Stimulated activated CD4-positive, alpha-beta T cell treated with anti-CD3 and anti-CD28 coated beads, Interleukin-4, amount 100 ng/mL, for 48 hours (primary cell): ENCODE data around the gene RHOT1.
"Not testable (repeated sequence)": the region's sequence is repeated elsewhere in the genome, so short reads cannot be mapped to it uniquely, and the experiment has no call there.

Source experiments
- DNase-seq, 2 donors: peaks; one replicate each; pipeline ENCODE4 v3.0.0-alpha.2; 2020; ENCODE audit warnings: low read depth in 2 of 2

Gene RHOT1

DNA sequence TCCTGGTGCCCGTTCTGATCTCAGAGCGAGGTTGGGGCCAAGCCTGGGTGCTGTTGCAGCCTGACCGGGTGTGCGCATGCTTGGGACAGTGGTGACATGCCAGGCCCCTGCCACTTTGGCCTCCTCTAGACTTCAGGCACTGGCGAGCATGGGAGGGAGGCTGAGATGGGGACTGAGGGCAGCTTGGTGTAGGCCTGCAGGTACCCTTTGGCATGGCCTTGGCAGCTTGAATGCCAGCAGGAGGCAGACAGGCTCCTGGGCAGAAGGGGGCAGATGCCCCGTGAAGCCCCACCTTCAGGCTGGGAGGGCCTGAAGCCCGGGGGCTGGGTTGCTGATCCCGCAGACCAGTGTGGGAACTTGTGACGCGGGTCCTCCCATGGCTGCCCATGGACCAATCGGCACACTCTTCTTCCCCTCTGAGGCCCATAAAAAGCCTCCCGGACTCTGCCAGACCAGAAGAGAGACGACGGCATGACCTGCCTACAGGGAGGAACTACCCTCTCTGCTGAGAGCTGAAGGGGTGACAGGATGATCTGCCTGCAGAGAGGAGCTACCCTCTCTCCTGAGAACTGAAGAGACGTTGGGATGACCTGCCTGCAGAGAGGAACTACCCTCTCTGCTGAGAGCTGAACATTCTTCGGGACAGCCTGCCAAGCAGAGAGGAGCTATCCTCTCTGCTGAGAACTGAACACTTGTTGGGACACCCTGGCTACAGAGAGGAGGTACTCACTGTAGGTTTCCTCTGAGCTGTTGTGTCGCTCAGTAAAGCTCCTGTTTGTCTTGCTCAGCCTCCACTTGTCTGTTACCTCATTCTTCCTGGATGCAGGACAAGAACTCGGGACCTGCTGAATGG lies 17.5 kb downstream of the RHOT1 start:
- DNase-seq: no peak

DNA sequence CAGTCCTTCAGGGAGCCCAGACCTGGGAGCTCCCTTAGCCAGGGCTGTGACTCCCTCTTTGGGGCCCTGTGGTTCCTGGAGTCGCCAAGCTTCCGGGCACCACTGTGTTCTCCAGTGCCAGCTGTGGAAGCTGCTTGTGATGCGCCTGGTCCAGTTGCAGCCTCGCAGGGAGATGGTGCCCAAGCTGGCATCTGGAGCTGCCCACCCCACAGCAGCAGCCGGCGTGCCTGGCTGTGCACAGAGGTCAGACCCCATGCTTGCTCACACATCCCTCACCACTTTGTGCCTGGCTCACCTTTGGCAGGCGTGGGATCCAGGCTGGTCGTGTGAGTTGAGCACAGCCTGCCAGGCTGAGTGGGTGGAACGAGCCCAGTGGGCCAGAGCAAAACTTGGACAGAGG lies 18.2 kb downstream of the RHOT1 start:
- DNase-seq: no peak

DNA sequence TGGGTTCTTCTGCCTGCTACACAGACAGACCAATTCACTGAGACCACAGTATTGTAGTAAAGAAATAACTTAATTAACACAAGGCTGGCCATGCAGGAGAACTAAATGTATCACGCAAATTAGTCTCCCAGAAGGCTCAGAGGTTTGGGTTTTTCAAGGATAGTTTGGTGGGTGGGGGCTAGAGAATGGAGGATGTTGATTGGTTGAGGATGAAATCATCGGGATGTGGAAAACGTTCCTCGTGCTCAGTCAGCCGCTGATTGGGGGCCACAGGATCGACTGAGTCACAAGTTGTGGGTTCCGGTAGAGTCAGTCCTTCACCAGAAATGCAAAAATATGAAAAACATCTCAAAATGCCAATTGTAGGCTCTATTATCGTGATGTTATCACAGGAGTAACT lies 18.7 kb downstream of the RHOT1 start:
- no peak for DNase-seq

- DNase-seq: no peak
Measured at GRCh38 chr17:32161506-32162365, 19.4 kb downstream of the RHOT1 start.

DNA sequence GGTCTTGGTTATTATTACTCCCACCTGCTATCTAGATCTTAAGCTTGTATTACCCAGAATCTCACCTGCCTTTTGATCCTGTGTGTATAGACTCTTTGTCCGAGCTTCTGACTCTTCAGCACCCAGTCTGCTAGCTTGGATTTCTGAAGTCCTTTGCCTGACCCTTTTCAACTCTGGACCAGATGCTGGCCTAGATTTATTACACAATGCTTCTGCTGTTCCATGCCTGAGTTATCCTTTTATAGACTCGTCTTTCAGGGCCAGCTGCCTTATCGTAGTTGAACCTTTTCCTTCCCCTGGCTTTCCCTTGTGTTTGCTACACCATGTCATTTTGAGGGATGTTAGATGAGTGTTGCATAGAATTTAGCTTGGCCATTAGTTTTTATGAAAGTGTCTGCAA lies 32.6 kb downstream of the RHOT1 start:
- no peak for DNase-seq

DNA sequence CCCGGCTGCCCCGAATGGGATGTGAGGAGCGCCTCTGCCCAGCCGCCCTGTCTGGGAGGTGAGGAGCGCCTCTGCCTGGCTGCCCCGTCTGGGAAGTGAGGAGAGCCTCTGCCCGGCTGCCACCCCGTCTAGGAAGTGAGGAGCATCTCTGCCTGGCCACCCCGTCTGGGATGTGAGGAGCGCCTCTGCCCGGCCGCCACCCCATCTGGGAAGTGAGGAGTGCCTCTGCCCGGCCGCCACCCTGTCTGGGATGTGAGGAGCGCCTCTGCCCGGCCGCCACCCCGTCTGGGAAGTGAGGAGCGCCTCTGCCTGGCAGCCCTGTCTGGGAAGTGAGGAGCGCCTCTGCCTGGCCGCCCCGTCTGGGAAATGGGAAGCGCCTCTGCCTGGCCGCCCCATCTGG lies 36.4 kb downstream of the RHOT1 start:
- DNase-seq: not testable (repeated sequence)

- not testable (repeated sequence) for DNase-seq
Measured at GRCh38 chr17:32179103-32179502, 36.8 kb downstream of the RHOT1 start.

- not testable (repeated sequence) for DNase-seq
Measured at GRCh38 chr17:32179526-32179925, 37.2 kb downstream of the RHOT1 start.

DNA sequence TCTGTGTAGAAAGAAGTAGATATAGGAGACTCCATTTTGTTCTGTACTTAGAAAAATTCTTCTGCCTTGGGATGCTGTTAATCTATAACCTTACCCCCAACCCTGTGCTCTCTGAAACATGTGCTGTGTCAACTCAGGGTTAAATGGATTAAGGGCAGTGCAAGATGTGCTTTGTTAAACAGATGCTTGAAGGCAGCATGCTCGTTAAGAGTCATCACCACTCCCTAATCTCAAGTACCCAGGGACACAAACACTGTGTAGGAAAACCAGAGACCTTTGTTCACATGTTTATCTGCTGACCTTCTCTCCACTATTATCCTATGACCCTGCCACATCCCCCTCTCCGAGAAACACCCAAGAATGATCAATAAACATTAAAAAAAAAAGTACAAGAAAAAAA lies 38.0 kb downstream of the RHOT1 start:
- DNase-seq: not testable (repeated sequence)

DNA sequence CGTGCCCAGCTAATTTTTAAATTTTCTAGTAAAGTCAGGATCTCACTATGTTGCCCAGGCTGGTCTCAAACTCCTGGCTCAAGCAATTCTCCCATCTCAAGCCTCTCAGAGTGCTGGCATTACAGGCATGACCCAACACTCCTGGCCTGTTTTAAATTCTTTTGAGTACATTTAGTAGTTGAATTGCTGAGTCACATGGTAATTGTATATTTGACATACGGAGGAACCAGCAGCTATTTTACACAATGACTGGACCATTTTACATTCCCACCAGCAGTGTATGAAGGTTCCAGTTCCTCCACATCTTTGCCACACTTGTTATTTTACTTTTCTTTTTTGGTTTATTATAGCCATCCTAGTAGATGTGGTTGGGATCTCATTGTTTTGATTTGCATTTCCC lies 43.6 kb downstream of the RHOT1 start:
- no peak for DNase-seq

- DNase-seq: no peak
Measured at GRCh38 chr17:32187271-32187670, 45.0 kb downstream of the RHOT1 start.

GRCh38 chr17:32189343-32189742 lies 47.0 kb downstream of the RHOT1 start:
- no peak for DNase-seq

DNA sequence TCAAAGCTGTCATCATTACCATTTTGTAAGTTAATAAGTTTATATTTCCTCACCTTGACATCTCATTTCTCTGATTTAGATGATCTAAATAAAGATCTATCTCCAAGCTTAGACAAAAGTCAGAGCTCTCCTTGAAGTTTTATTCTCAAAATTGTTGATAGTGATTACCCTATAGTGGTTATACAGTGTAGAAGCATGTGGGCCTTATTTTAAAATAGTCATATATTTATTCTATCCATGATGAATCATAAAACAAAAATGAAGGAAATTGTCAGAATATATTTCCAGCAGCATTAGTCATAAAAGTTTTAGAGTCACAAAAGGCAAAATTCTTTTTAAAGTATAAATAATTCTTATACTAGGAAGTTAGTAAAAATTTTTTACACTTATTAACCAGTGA lies 49.0 kb downstream of the RHOT1 start:
- no peak for DNase-seq

- no peak for DNase-seq
Measured at GRCh38 chr17:32192379-32192778, 50.1 kb downstream of the RHOT1 start.

DNA sequence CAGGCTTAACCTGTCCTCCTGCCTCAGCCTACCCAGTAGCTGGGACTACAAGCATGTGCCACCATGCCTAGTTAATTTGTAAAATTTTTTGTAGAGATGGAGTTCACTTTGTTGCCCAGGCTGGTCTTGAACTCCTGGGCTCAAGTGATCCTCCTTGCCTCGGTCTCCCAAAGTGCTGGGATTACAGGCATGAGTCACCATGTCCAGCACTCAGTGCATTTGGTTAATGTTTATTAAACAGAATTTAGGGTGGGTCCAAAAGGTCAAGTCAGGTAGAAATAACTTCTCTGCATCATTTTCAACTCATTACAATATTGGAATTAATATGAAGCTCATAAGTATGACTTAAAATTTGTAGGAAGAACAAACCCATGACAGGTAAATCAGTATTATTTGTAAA lies 55.7 kb downstream of the RHOT1 start:
- no peak for DNase-seq

DNA sequence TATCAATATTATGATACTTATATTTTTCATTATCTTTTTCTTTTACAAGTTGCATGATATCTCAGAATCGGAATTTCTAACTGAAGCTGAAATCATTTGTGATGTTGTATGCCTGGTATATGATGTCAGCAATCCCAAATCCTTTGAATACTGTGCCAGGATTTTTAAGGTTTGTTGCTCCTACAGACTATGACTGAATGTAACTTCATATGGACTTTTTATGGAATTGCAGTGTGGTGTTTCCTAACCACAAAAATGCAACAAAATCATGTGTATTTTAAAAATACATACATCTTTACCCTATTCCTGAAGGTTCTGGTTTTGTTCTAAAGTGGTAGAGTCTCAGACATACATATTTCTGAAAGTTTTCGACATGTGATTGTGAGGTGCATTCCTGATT lies 64.6 kb downstream of the RHOT1 start:
- no peak for DNase-seq

GRCh38 chr17:32208436-32208835 lies 66.1 kb downstream of the RHOT1 start:
- no peak for DNase-seq

- no peak for DNase-seq
Measured at GRCh38 chr17:32209608-32210007, 67.3 kb downstream of the RHOT1 start.

DNA sequence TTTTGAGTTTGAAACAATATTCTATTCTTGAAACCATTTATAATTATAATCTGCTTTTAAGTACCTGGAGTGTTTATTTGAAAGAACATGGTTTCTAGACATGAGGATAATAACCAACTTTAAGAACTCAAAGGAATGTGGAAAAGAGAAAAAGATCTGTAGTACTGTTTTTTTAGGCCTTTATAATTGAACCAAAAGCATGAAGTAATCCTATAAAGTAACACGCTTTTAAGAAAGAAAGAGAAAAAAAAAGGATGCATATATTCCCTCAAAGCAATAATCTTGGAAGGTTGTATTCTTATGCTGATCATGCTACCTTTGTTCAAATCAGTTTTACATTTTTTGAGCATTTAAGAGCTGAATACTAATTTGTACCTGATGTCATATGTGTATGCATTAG lies 69.4 kb downstream of the RHOT1 start:
- DNase-seq: no peak

DNA sequence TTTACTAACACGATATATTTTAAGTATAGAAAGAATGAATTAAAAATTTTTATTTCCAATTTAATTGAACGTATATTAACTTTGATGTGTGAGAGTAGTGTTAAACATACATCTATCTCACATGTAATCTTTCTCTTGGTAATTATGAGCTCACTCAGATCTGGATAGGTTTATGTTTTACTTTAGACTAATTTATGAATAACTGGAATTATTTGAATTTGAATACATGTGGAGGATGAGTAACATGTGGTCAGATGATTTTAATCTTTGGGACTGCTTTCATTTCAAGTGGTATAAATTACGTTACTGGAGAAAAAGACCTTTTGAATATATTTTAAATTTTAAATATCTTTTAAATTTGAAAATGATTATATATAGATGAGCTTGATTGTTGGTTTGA lies 73.4 kb downstream of the RHOT1 start:
- no peak for DNase-seq

GRCh38 chr17:32222621-32223020 lies 80.3 kb downstream of the RHOT1 start:
- no peak for DNase-seq

GRCh38 chr17:32223703-32224102 lies 81.4 kb downstream of the RHOT1 start:
- DNase-seq: no peak

DNA sequence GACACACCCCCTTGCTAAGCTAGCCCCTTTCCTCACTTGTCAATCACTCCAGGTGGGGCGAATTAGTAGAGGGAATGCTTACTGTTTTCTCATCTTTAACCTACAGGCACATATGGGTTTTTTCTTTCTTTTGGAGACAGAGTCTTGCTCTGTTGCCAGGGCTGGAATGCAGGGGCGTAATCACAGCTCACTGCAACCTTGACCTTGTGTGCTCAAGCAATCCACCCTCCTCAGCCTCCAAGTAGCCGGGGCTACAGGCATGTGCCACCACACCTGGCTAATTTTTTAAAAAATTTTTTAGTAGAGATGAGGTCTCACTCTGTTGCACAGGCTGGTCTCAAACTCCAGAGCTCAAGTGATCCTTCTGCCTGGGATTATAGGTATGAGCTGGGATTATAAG lies 84.6 kb downstream of the RHOT1 start:
- DNase-seq: no peak
